ENCODE data around the gene CSAG2.

DNA sequence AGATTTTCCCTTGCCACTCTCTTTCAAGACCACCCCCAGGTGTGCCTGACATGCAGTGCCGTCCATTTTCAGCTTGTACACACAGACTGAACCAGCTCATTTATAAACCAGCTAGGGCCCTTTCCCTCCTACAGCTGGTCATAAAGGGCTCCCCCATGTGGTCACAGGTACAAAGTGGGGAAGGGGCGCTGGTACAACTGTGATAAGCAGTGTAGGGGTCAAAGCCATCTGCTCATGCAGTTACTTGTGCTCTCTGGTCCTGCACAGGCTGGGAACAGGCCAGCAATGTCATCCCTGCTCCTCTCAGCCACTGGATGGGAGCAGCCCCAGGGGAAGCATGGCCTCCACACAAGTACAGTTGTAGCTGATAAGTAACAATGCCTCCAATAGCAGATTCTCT lies 50.8 kb downstream of the CSAG2 start:
- no peak for TF ChIP-seq POLR2A (IDR thresholded peaks at IDR 0.05)
- TF ChIP-seq, protein P1, sequence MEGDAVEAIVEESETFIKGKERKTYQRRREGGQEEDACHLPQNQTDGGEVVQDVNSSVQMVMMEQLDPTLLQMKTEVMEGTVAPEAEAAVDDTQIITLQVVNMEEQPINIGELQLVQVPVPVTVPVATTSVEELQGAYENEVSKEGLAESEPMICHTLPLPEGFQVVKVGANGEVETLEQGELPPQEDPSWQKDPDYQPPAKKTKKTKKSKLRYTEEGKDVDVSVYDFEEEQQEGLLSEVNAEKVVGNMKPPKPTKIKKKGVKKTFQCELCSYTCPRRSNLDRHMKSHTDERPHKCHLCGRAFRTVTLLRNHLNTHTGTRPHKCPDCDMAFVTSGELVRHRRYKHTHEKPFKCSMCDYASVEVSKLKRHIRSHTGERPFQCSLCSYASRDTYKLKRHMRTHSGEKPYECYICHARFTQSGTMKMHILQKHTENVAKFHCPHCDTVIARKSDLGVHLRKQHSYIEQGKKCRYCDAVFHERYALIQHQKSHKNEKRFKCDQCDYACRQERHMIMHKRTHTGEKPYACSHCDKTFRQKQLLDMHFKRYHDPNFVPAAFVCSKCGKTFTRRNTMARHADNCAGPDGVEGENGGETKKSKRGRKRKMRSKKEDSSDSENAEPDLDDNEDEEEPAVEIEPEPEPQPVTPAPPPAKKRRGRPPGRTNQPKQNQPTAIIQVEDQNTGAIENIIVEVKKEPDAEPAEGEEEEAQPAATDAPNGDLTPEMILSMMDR (IDR thresholded peaks at IDR 0.05) = no peak

All from sigmoid colon (tissue), 3 donors.